Pancreas (tissue), 10 donors: ENCODE measurements around the gene SYT8. TPM values are rescaled to one million over a fixed set of nuclear protein-coding genes. Genes with fewer than 3 reads are reported as not detected.
A peak's percentile ranks its signal among the peaks of the same experiment; 100 is the strongest.

Source experiments
- ATAC-seq, 4 donors: fragments of 200-7000 bp; cut with Tn5 transposase; one replicate each; pipeline versions ENCODE4 v1.8.0 to v1.9.1; 2020; ENCODE audit warnings: mild to moderate bottlenecking in 4 of 4, moderate library complexity in 4 of 4
- DNase-seq, 6 donors: peaks; one replicate each; pipeline ENCODE4 v3.0.0-alpha.2; 2020
- FAIRE-seq: peaks from 2 replicates; lab custom pipeline; 2012; peaks lifted over from hg19 to GRCh38; lab: Jason Lieb, UNC
- H3K27ac ChIP-seq, 4 donors: fragments of 200-600 bp; sonication (generic); 1 replicate in 3 of 4; 2 replicates in 1 of 4; pipeline versions ENCODE4 v1.5.0 to v1.8.0; 2020
- H3K27me3 ChIP-seq, 4 donors: fragments of 200-600 bp; one replicate each; pipeline ENCODE4 v1.8.0; 2021
- H3K36me3 ChIP-seq, 3 donors: fragments of 200-600 bp; sonication (generic) in 1 of 3; one replicate each; pipeline versions ENCODE4 v1.5.0 to v1.8.0; 2020 to 2021
- H3K4me1 ChIP-seq, 3 donors: fragments of 200-600 bp; one replicate each; pipeline ENCODE4 v1.8.0; 2021
- H3K4me3 ChIP-seq, 4 donors: fragments of 200-600 bp; sonication (generic) in 2 of 4; one replicate each; pipeline versions ENCODE4 v1.5.0 to v1.8.0; 2020 to 2021
- H3K9me3 ChIP-seq, 4 donors: fragments of 200-600 bp; one replicate each; pipeline ENCODE4 v1.8.0; 2021
- WGBS, 2 donors: extraction: QIAGEN DNeasy Blood & Tissue Kit; methylation state at CpG; one replicate each; pipeline ENCODE4 v1.1.7; 2013; 5-methylcytosine and 5-hydroxymethylcytosine counted together
- intact Hi-C, 3 donors: fragments of 100-400 bp; cut with DNase I; formaldehyde crosslinking; loops; one replicate each; pipeline versions ENCODE4 v1.11.1 to v1.14.2; 2022
- polyA plus RNA-seq, 2 donors: library from polyadenylated mRNA; stranded (reverse); fragments of 200-250 nt; gene quantifications; one replicate each; pipeline ENCODE4 v1.2.3, GENCODE V29; 2013
- total RNA-seq, 6 donors: library from RNA; stranded (reverse); fragmentation: NEBNext Ultra II Directional in 4 of 6; extraction: Animal tissue kit (Norgen Biotek cat#: 25700) in 4 of 6; gene quantifications; one replicate each; pipeline versions ENCODE4 v1.2.1 to v1.2.4, GENCODE V29; 2021 to 2023
- TF ChIP-seq, protein P1 (sequence below), 4 donors: fragments of 200-600 bp; sonication (generic) in 3 of 4; IDR thresholded peaks; one replicate each; pipeline versions ENCODE4 v1.5.0 to v1.8.0; 2021; ENCODE audit warnings: antibody characterized with exemption in 4 of 4
- donor health status: healthy with polysubstance abuse.
- donor health status: DM: no; HTN: no; CAD: no; lungs with moderate emphysema.
- donor health status: DM: no; HTN: no; CAD: no.
- donor health status: control.
- donor health status: control.
- donor health status: Bipolar disorder and iron deficiency.
- donor health status: DM: yes; HTN: yes; CAD: no.
- donor health status: DM: no; HTN: no; CAD: no.
- donor health status: DM: no; HTN: no; CAD: no.
- donor health status: DM: yes; HTN: yes; CAD: no.

Gene SYT8
- total and polyA plus RNA-seq, 8 donors = 3.6 to 64.8 (median 16.9) TPM

DNA sequence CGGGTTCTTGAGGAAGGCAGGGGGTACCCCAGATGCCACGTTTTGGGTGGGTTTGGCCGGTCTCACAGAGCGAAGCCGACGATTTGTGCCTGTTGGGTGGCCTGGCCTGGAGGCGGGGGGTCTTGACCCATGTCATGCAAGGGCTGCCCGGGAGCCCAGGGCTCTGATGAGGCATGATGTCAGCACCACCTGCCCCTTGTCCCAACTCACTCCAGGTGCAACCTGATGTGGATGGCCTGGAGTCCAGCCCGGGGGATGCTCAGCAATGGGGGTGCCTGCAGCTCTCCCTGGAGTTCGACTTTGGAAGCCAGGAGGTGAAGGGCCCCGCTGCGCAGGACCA lies 851 bp downstream of the SYT8 start:
- H3K27ac ChIP-seq = peak overlapping the region in 1 of 4 donors; percentile 93
- ATAC-seq (no peak), DNase-seq (peak in 4 of 6 donors; percentile 29 to 84 (median 52)), FAIRE-seq (no peak)
- TF ChIP-seq, protein P1, sequence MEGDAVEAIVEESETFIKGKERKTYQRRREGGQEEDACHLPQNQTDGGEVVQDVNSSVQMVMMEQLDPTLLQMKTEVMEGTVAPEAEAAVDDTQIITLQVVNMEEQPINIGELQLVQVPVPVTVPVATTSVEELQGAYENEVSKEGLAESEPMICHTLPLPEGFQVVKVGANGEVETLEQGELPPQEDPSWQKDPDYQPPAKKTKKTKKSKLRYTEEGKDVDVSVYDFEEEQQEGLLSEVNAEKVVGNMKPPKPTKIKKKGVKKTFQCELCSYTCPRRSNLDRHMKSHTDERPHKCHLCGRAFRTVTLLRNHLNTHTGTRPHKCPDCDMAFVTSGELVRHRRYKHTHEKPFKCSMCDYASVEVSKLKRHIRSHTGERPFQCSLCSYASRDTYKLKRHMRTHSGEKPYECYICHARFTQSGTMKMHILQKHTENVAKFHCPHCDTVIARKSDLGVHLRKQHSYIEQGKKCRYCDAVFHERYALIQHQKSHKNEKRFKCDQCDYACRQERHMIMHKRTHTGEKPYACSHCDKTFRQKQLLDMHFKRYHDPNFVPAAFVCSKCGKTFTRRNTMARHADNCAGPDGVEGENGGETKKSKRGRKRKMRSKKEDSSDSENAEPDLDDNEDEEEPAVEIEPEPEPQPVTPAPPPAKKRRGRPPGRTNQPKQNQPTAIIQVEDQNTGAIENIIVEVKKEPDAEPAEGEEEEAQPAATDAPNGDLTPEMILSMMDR (IDR thresholded peaks at IDR 0.05) = no peak
- peaks cover 30 to 56% (median 32%) of the 10 kb centered on the region in 3 donors for H3K4me1 ChIP-seq
- no peaks in the 10 kb centered on the region for H3K9me3 ChIP-seq
- no peaks in the 10 kb centered on the region for H3K27me3 ChIP-seq
- no peaks in the 10 kb centered on the region for H3K36me3 ChIP-seq
- intact Hi-C loops = loop anchor here in 1 of 3 donors (5.0 kb wide), 1 partner anchor 312 kb away; no protein-coding TSS in a partner anchor
- WGBS, 2 donors = 84 to 89% methylated on average over 11 to 12 of the region's 12 CpGs
- no peak overlapping the region for H3K4me3 ChIP-seq

DNA sequence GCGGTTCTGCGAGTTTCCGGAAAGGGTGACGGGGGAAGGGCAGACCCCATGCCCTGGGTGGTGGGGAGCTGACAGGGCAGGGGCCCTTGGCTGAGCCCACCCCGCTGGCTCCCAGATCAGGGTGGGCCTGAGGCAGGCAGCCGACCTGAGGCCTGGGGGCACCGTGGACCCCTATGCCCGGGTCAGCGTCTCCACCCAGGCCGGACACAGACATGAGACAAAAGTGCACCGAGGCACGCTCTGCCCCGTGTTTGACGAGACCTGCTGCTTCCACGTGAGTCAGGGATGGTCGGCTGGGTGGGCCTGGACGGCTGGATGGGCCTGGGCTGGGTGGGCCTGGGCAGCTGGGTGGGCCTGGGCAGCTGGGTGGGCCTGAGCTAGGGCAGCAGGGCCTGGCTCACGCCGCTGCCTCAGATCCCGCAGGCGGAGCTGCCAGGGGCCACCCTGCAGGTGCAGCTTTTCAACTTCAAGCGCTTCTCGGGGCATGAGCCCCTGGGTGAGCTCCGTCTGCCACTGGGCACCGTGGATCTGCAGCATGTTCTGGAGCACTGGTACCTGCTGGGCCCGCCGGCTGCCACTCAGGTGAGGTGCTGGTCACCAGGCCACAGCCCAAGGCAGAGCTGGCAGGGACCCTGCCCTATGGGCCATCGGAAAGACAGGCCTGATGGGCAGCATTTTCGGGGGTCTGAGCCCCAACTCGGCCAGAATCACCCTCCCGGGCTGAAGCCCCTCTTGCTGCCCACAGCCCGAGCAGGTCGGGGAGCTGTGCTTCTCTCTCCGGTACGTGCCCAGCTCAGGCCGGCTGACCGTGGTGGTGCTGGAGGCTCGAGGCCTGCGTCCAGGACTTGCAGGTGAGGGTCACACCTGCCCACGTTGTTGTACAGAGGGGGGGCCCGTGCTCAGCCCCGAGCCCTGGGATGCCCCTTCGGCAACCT lies 1.5 kb downstream of the SYT8 start:
- peaks cover 24 to 54% (median 32%) of the 10 kb centered on the region in 3 donors for H3K4me1 ChIP-seq
- no peak for FAIRE-seq
- no peaks in the 10 kb centered on the region for H3K36me3 ChIP-seq
- no peak overlapping the region for H3K27ac ChIP-seq
- H3K27me3 ChIP-seq = no peaks in the 10 kb centered on the region
- 85 to 87% methylated on average over 42 to 43 of the region's 43 CpGs for WGBS, 2 donors
- peak in 5 of 6 donors; percentile 8 to 83 (median 51) for DNase-seq
- TF ChIP-seq, protein P1 (IDR thresholded peaks at IDR 0.05) = no peak
- ATAC-seq = no peak
- H3K9me3 ChIP-seq = no peaks in the 10 kb centered on the region
- no peak overlapping the region for H3K4me3 ChIP-seq
- intact Hi-C loops = loop anchor here in 1 of 3 donors (5.0 kb wide), 1 partner anchor 311 kb away; no protein-coding TSS in a partner anchor

DNA sequence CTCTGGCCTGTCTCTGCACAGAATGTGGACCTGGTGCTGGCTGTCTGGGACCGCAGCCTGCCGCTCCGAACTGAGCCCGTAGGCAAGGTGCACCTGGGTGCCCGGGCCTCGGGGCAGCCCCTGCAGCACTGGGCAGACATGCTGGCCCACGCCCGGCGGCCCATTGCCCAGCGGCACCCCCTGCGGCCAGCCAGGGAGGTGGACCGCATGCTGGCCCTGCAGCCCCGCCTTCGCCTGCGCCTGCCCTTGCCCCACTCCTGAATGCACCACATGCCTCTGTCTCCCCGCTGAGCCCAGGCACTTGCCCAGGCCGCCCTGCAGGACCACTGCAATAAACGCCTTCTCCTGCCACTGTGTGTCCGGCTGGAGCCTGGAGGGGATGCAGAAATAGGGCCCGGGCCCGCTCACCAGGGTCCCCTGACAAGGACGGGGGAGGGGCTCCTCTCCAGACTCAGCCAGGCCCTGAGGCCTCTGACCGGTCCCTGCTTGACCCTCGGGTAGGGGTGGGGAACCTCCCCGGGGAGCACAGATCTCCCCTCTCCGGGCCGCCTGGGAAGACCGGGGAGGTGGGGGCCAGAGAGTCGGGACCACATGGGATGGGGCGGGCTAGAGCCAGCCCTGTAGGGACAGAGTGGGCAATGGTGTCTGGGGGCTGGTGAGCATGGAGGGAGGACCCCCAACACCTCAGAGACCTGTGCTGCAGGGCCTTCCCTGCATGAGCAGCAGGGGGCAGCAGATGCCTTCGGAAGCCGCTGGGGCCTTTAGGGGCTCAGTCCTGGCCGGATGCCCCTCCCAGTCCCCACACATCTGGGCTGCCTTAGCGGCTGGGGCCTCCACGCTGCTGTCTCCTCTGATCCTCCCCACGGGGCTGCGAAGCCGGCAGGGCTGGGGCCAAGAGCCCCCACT lies 2.6 kb downstream of the SYT8 start:
- Histone ChIP-seq H3K27me3 (no peaks in the 10 kb centered on the region), H3K36me3 (no peaks in the 10 kb centered on the region), H3K4me1 (peaks cover 27 to 55% (median 34%) of the 10 kb centered on the region in 3 donors), H3K9me3 (no peaks in the 10 kb centered on the region), H3K27ac (no peak overlapping the region), H3K4me3 (no peak overlapping the region)
- peak; percentile 43 to 86 (median 74) for DNase-seq
- intact Hi-C loops = loop anchor here in 1 of 3 donors (5.0 kb wide), 1 partner anchor 310 kb away; no protein-coding TSS in a partner anchor
- FAIRE-seq = no peak
- no peak for ATAC-seq
- TF ChIP-seq, protein P1 (IDR thresholded peaks at IDR 0.05) = peak; percentile 66 to 92 (median 82)
- 57 to 60% methylated on average over 38 of the region's 38 CpGs for whole genome bisulfite sequencing, 2 donors

DNA sequence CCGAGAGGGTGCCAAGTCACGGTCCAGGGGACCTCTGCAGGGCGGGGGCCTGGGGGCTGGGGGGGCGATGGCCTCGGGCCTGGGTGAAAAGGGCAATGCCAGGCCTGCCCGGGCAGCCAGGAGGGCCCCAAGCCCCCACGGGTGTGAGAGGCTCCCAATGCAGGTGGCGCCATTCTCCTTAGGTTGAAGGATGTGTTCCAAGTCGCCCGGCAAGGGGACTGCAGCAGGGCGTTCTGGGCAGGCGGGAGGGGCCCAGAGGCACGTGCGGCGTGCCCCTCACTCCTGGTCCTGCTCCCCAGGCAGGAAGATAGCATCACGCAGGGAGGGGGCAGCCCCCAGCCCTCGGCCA lies 3.3 kb downstream of the SYT8 start:
- Histone ChIP-seq H3K9me3 (no peaks in the 10 kb centered on the region), H3K4me3 (no peak overlapping the region), H3K36me3 (no peaks in the 10 kb centered on the region), H3K4me1 (peaks cover 28 to 54% (median 32%) of the 10 kb centered on the region in 3 donors), H3K27ac (peak overlapping the region in 2 of 4 donors; percentile 1 to 16), H3K27me3 (no peaks in the 10 kb centered on the region)
- 52 to 56% methylated on average over 16 to 17 of the region's 17 CpGs for WGBS, 2 donors
- ATAC-seq (no peak), DNase-seq (no peak), FAIRE-seq (no peak)
- TF ChIP-seq, protein P1 (IDR thresholded peaks at IDR 0.05) = no peak
- intact Hi-C loops = loop anchor here in 1 of 3 donors (5.0 kb wide), 1 partner anchor 309 kb away; no protein-coding TSS in a partner anchor
